RPMI7951 (cell line): ENCODE measurements around the gene INSIG2. TPM values are rescaled to one million over a fixed set of nuclear protein-coding genes. Genes with fewer than 3 reads are reported as not detected.

Experiments used
- DNase-seq: peaks from one replicate; pipeline ENCODE4 v3.0.0-alpha.2; 2012; ENCODE audit warnings: low read depth
- total RNA-seq: library from RNA; depleted of rRNA; stranded (reverse); fragments of >200 nt; shearing (Covaris generic); gene quantifications from 2 replicates; pipeline ENCODE4 v1.2.3, GENCODE V29; 2014

INSIG2 gene
- total RNA-seq, 1 experiment from 2014 or later: 10.8 TPM

GRCh38 chr2:118098307-118099030, 10.2 kb downstream of the INSIG2 start:
- DNase-seq: no peak

GRCh38 chr2:118102433-118103082, 14.3 kb downstream of the INSIG2 start:
- DNase-seq: no peak

DNA sequence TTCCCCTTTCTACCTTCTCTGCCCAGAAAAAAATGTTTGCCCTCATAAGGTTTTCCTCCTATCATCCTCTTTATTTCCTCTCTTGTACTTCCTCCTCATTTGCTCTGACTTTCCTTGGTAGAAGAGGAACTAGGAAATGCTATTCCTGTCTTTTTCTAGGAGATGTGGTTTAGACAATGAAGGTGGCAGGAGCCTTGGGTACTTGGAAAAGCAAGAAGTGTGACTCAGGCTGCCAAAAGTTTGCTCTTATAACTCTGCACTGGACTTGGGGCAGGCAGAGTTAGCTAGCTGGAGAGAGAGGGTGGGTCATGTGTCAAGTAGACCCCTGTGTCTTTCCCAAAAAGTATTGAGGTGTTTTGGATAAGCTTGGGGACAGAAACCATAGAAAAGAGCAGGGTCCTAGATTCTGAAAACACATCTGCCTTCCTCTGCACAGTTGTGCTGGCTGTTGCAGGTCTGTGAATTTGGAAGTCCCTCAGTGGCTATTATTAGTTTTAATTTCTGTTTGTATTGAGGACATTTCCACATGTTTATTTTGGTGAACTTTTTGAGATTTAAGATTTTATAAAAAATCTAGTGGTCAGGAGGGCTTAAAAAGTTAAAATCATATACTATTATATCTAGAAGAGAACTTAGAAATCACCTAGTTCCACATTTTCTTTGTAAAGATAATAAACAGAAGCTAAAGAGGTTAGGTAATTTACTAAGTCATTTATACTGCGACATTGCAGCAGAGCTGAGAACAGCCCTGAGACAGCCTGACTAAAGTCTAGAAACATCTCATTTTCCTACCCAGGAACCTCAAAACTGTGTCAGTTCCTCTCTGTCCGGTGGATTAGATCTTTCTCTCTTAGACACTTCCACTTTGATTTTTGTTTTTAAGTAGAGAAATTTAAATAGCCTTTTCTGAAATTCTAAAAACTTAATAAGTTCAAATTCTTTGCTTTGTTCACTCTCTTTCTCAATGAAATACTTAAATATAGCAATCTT, 16.0 kb downstream of the INSIG2 start:
- DNase-seq: no peak

GRCh38 chr2:118105497-118105896, 17.2 kb downstream of the INSIG2 start:
- no peak for DNase-seq

- DNase-seq: no peak
These were observed 18.7 kb downstream of the INSIG2 start for GRCh38 chr2:118106926-118107325.

DNA sequence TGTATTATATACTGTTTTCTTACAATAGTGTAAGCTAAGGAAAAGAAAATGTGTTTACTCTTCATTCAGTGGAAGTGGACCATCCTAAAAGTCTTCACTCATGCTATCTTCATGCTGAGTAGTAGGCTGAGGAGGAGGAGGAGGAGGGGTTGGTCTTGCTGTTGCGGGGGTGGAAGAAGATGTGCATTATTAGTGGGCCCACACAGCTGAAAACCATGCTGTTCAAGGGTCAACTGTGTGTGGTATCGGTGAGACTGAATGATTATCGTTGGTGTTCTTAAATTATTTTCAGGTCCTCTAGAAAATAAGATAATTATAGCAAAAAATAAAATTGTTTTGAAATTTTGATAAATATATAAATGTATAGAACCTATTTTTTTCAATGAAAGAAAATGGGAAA, 22.0 kb downstream of the INSIG2 start:
- no peak for DNase-seq

- no peak for DNase-seq
These were observed 22.7 kb downstream of the INSIG2 start for GRCh38 chr2:118110991-118111390.

- peak; percentile 93 for DNase-seq
These were observed 24.6 kb downstream of the INSIG2 start for GRCh38 chr2:118112771-118113334.

GRCh38 chr2:118114863-118115262, 26.6 kb downstream of the INSIG2 start:
- DNase-seq: no peak

DNA sequence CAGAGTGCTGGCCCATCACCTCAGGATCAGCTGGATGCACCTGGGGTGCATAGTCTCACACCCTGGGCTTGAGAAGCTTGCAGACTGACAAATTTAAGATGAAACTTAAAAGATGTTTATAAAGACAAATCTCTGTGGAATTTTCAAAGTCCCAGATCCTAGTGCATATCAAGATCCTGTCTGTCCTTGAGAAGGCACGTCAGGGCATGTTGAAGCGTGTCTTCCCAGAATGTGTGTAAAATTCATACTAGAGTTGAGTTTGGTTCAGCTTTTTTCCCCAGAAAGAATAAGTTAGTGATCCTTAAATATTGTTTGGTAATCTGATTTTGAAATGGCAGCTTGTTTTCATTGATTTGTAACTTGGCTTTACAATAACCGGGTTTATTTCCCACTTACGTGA, 27.5 kb downstream of the INSIG2 start:
- DNase-seq: no peak

DNA sequence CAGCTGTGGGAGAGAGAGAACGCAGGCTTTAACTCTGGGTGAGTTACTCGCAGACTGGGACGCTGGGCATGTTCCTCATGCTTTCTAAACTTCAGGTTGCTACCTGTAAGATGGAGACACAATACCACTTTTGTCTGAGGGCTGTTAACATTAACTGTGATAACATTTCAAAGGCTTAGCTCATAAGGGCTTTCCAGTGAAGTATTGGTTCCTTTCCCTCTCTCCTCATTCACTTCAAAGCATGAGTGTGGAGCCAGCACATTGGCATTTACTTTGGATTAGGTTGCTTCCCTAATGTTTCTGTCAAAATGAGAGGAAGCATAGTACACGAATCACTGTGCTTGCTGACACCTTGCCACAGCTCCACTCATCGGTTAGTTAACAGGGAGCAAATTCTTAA, 30.2 kb downstream of the INSIG2 start:
- no peak for DNase-seq

DNA sequence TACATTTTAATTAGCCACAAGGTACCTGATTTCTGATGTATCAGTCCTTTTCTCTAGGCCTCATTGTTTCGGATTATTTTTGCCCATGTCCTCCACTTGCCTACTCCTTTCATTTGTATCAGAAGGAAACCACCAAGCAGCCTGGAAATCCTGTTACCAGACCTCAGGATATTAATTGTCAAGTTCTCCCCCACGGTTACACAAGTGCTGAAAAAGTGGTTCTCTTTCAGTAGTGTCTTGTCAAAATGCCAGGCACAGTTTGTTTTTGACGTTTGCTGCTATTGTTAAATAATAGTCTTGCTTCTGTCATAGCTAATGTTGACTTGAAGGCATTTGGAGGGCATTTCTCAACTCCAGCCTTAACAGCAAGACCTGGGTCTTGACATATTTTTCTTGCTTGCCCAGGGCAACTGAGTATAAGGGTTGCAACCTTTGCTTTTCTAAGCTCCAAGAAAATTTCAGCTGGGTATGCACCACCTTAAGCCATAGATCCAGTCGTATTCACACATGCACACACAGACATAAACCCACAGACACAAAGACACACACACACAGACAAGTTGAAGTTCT, 31.0 kb downstream of the INSIG2 start:
- DNase-seq: no peak

GRCh38 chr2:118119761-118120400, 31.6 kb downstream of the INSIG2 start:
- DNase-seq: no peak

- no peak for DNase-seq
These were observed 32.1 kb downstream of the INSIG2 start for GRCh38 chr2:118120401-118120780.

DNA sequence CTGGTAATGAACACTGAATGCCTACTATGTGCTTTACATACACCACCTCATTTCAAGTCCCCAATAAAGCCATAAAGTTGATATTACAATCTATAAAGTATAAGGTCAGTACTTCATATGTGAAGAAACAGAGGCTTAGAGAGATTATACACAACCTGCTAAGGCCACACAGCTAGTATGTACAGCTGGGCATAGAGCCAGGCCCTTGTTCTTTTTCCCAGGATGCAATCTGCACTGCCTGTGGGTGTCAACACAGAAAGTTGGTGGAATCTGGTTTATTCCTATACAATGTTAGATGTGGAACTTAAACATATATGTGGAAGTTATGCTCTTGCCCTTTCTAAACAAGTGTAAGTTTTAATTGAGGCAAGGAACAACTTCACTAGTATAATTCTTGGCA, 32.8 kb downstream of the INSIG2 start:
- DNase-seq: peak; percentile 6

GRCh38 chr2:118121986-118122524, 33.8 kb downstream of the INSIG2 start:
- DNase-seq: peak; percentile 11

DNA sequence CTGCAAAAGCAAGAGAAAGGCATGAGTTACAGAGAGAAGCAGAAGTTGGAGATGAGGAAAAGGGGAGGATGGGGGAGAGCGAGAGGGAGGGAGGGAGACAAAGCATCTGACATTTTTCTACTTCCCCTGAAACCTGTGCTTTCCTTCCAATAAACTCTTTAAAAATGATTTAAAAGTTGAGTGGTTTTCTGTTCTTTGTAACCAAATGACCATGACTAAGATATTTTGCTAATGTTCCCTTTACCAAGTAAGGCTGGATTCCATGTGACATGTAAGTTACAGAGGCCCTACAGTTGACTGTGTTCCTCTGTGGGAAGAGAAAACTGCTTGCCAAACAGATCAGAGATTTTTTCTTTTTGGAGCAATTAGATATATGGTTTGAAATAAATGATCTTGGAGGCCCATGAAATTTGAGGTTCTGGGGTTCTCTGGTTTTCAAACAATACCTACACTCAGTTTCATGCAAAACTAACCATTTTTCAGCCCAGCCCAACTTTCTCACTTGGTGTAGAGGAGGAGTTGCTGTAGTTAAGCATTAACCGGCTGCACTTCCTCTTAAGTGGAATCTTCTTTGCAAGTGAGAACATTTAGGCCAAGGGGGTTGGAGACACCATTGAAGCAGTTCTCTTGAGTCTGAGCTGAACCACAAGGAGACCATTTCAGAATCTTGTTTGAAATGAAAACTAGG, 34.5 kb downstream of the INSIG2 start:
- DNase-seq: no peak

GRCh38 chr2:118123561-118124232, 35.4 kb downstream of the INSIG2 start:
- peak; percentile 82 for DNase-seq

- DNase-seq: no peak
These were observed 36.1 kb downstream of the INSIG2 start for GRCh38 chr2:118124288-118124891.
